IMR-90 (cell line): ENCODE results near the gene EXOC3L2. TPM values are rescaled to one million over a fixed set of nuclear protein-coding genes. Genes with fewer than 3 reads are reported as not detected.

Source experiments
- ATAC-seq: fragments of 200-7000 bp; cut with Tn5 transposase; 2 replicates; pipeline ENCODE4 v1.9.1; 2020; ENCODE audit warnings: low read depth, mild to moderate bottlenecking, moderate library complexity
- BruUV-seq: library from RNA; stranded (reverse); fragments of 400-500 nt; replicated peaks from 2 replicates; lab custom pipeline; 2021; lab: Mats Ljungman, UMichigan
- CTCF ChIA-PET: fragments of 300-600 bp; formaldehyde crosslinking; extraction: SDS; loops from one replicate; lab custom pipeline; 2021; ENCODE audit warnings: antibody characterized with exemption; lab: Yijun Ruan, JAX
- POLR2A ChIA-PET: fragments of 300-600 bp; sonication (Branson Sonifier 250); formaldehyde crosslinking; loops from one replicate; lab custom pipeline; 2022; ENCODE audit warnings: antibody characterized with exemption; ENCODE audit not compliant: unreplicated experiment; lab: Charles Lee
- DNase-seq: peaks from one replicate; pipeline ENCODE4 v3.0.0; 2013
- H2AFZ ChIP-seq: replicated peaks from 2 replicates; pipeline ENCODE3; 2013; ENCODE audit warnings: low read length, mild to moderate bottlenecking; ENCODE audit not compliant: poor library complexity
- H2AK5ac ChIP-seq: 2 replicates; pipeline ENCODE4 v1.6.1; 2013; ENCODE audit warnings: low read depth, low read length, inconsistent platforms
- H2AK9ac ChIP-seq: replicated peaks from 2 replicates; pipeline ENCODE3; 2013; ENCODE audit warnings: mild to moderate bottlenecking, low read depth, low read length, moderate library complexity; ENCODE audit not compliant: poor library complexity
- H2BK120ac ChIP-seq: 2 replicates; pipeline ENCODE4 v1.6.1; 2013; ENCODE audit warnings: low read depth, low read length, inconsistent platforms
- H2BK15ac ChIP-seq: 3 replicates; pipeline ENCODE4 v1.6.1; 2013; ENCODE audit warnings: low read depth, low read length, inconsistent platforms
- H2BK20ac ChIP-seq: 2 replicates; pipeline ENCODE4 v1.6.1; 2013; ENCODE audit warnings: low read depth, mild to moderate bottlenecking, inconsistent platforms, low read length, moderate library complexity
- H2BK5ac ChIP-seq: 2 replicates; pipeline ENCODE4 v1.6.1; 2013; ENCODE audit warnings: mild to moderate bottlenecking, low read depth, low read length, inconsistent platforms; ENCODE audit not compliant: poor library complexity, severe bottlenecking
- H3K14ac ChIP-seq: replicated peaks from 2 replicates; pipeline ENCODE4 v1.6.1; 2013; ENCODE audit warnings: low read depth, low read length, inconsistent platforms
- H3K18ac ChIP-seq: 2 replicates; pipeline ENCODE4 v1.6.1; 2013; ENCODE audit warnings: low read depth, low read length, control low read depth
- H3K23ac ChIP-seq: 2 replicates; pipeline ENCODE4 v1.6.1; 2013; ENCODE audit warnings: low read depth, low read length, inconsistent platforms
- H3K27ac ChIP-seq: 2 replicates; pipeline ENCODE4 v1.5.1; 2013; ENCODE audit warnings: mild to moderate bottlenecking, control low read depth, low read length; ENCODE audit not compliant: insufficient read depth
- H3K27me3 ChIP-seq: 2 replicates; pipeline ENCODE4 v1.6.1; 2013; ENCODE audit warnings: low read length; ENCODE audit not compliant: control insufficient read depth, insufficient read depth
- H3K36me3 ChIP-seq: 2 replicates; pipeline ENCODE4 v1.6.1; 2013; ENCODE audit warnings: low read length, mixed read lengths; ENCODE audit not compliant: control insufficient read depth, insufficient read depth
- H3K4ac ChIP-seq: 2 replicates; pipeline ENCODE4 v1.6.1; 2013; ENCODE audit warnings: low read depth, low read length, inconsistent platforms
- H3K4me1 ChIP-seq: 2 replicates; pipeline ENCODE4 v1.6.1; 2013; ENCODE audit warnings: low read length, mixed read lengths; ENCODE audit not compliant: control insufficient read depth, insufficient read depth
- H3K4me2 ChIP-seq: 2 replicates; pipeline ENCODE4 v1.6.1; 2013; ENCODE audit warnings: low read depth, mild to moderate bottlenecking, control low read depth, low read length, moderate library complexity
- H3K4me3 ChIP-seq: 2 replicates; pipeline ENCODE4 v1.5.1; 2013; ENCODE audit warnings: low read depth, mild to moderate bottlenecking, control low read depth, low read length, moderate library complexity; ENCODE audit not compliant: insufficient read depth
- H3K56ac ChIP-seq: 2 replicates; pipeline ENCODE4 v1.6.1; 2013; ENCODE audit warnings: low read length, inconsistent platforms; ENCODE audit not compliant: insufficient read depth; ENCODE audit errors: extremely low read depth
- H3K79me1 ChIP-seq, 2 experiments: 2 replicates each; pipeline ENCODE4 v1.6.1; 2013; ENCODE audit warnings: low read length in 2 of 2, inconsistent platforms in 1 of 2, low read depth in 1 of 2
- H3K9ac ChIP-seq: 2 replicates; pipeline ENCODE4 v1.6.1; 2013; ENCODE audit warnings: low read depth, low read length, control low read depth
- H3K9me1 ChIP-seq: 2 replicates; pipeline ENCODE4 v1.6.1; 2013; ENCODE audit warnings: low read length, inconsistent platforms; ENCODE audit not compliant: insufficient read depth
- H3K9me3 ChIP-seq: 2 replicates; pipeline ENCODE4 v1.6.1; 2013; ENCODE audit warnings: low read length; ENCODE audit not compliant: control insufficient read depth, insufficient read depth
- H4K20me1 ChIP-seq: 2 replicates; pipeline ENCODE4 v1.6.1; 2013; ENCODE audit warnings: low read length, inconsistent platforms; ENCODE audit not compliant: insufficient read depth
- H4K5ac ChIP-seq: 2 replicates; pipeline ENCODE4 v1.6.1; 2013; ENCODE audit warnings: mild to moderate bottlenecking, low read depth, low read length, control low read depth
- H4K8ac ChIP-seq, 2 experiments: 2 replicates each; pipeline ENCODE4 v1.6.1; 2013; ENCODE audit warnings: low read depth in 2 of 2, low read length in 2 of 2, control low read depth in 1 of 2, inconsistent platforms in 1 of 2
- H4K91ac ChIP-seq: 2 replicates; pipeline ENCODE4 v1.6.1; 2013; ENCODE audit warnings: low read depth, low read length, inconsistent platforms; ENCODE audit not compliant: insufficient read depth
- CEBPB ChIP-seq: IDR thresholded peaks from 2 replicates; pipeline ENCODE4 v1.6.1; 2012; ENCODE audit warnings: low read depth, low read length, improper control_type of control experiment
- CTCF ChIP-seq: conservative IDR thresholded peaks from 2 replicates; pipeline ENCODE4 v1.5.1; 2012; ENCODE audit warnings: mild to moderate bottlenecking, low read depth, low read length, improper control_type of control experiment
- MAZ ChIP-seq: IDR thresholded peaks from 2 replicates; pipeline ENCODE4 v1.6.1; 2012; ENCODE audit warnings: low read depth, mild to moderate bottlenecking, low read length, improper control_type of control experiment, moderate library complexity, borderline replicate concordance
- MXI1 ChIP-seq: IDR thresholded peaks from 2 replicates; pipeline ENCODE4 v1.6.1; 2012; ENCODE audit warnings: low read depth, mild to moderate bottlenecking, low read length, moderate library complexity, borderline replicate concordance
- NFE2L2 ChIP-seq: fragments of 150-350 bp; IDR thresholded peaks from 2 replicates; pipeline ENCODE4 v1.6.1; 2016; ENCODE audit warnings: low read depth, mild to moderate bottlenecking, low read length
- RAD21 ChIP-seq: IDR thresholded peaks from 2 replicates; pipeline ENCODE4 v1.6.1; 2012; ENCODE audit warnings: low read length, improper control_type of control experiment
- SMC3 ChIP-seq: fragments of 150-350 bp; IDR thresholded peaks from 2 replicates; pipeline ENCODE4 v1.6.1; 2016; ENCODE audit warnings: low read depth, mild to moderate bottlenecking, antibody characterized with exemption, low read length, moderate library complexity
- USF2 ChIP-seq: fragments of 150-350 bp; IDR thresholded peaks from 2 replicates; pipeline ENCODE4 v1.6.1; 2017; ENCODE audit warnings: mild to moderate bottlenecking, antibody characterized with exemption, low read length, low read depth
- WGBS, 2 experiments: methylation state at CpG; one replicate each; pipeline versions ENCODE4 v1.1.5 to v1.1.7; 2013; ENCODE audit warnings: missing lambda C conversion rate in 2 of 2; ENCODE audit not compliant: insufficient read length in 1 of 2; ENCODE audit errors: extremely low coverage in 2 of 2; 5-methylcytosine and 5-hydroxymethylcytosine counted together
- dilution Hi-C: fragments of 300-500 bp; cut with HindIII; formaldehyde crosslinking; loops from one replicate; pipeline ENCODE4 v1.14.3; 2018; ENCODE audit warnings: low sequenced_read_pairs; ENCODE audit not compliant: unreplicated experiment
- in situ Hi-C: fragments of 300-500 bp; cut with MboI; formaldehyde crosslinking; loops from 3 replicates; pipeline ENCODE4 v1.14.3; 2019; ENCODE audit warnings: low sequenced_read_pairs, inconsistent platforms, mixed read lengths
- intact Hi-C: fragments of 100-400 bp; cut with micrococcal nuclease; formaldehyde crosslinking; loops from 2 replicates; pipeline ENCODE4 v1.10.0; 2022
- polyA plus RNA-seq, 3 experiments: library from polyadenylated mRNA; depleted of rRNA; stranded (reverse); fragments of >200 nt; gene quantifications; 2 replicates each; pipeline ENCODE4 v1.2.3, GENCODE V29; 2012; ENCODE audit warnings: low replicate concordance in 1 of 3
- total RNA-seq: library from RNA; depleted of rRNA; stranded (reverse); fragments of >200 nt; gene quantifications from 2 replicates; pipeline ENCODE4 v1.2.3, GENCODE V29; 2012

Gene EXOC3L2
- total and polyA plus RNA-seq, 2 of the 4 experiments (the other 2 are of a cell fraction): 0.03 TPM; not detected in 1

- Histone ChIP-seq H4K8ac (no peak overlapping the region), H3K4me2 (no peak overlapping the region), H2AK5ac (no peak overlapping the region), H3K56ac (no peak overlapping the region), H4K91ac (no peak overlapping the region), H2AK9ac (no peak overlapping the region), H2AFZ (no peak overlapping the region), H3K4me1 (peaks cover 3% of the 10 kb centered on the region; the same call in 1 of the 2 replicates), H3K9ac (no peak overlapping the region), H3K4me3 (no peak overlapping the region), H4K20me1 (no peaks in the 10 kb centered on the region), H3K79me1 (no peaks in the 10 kb centered on the region), H3K18ac (no peak overlapping the region), H3K23ac (no peak overlapping the region), H3K9me1 (no peaks in the 10 kb centered on the region), H3K4ac (no peak overlapping the region), H3K27me3 (peaks cover 50% of the 10 kb centered on the region), H4K5ac (no peak overlapping the region), H3K36me3 (no peaks in the 10 kb centered on the region), H2BK5ac (no peak overlapping the region), H3K27ac (no peak overlapping the region), H2BK20ac (no peak overlapping the region), H3K14ac (no peak overlapping the region), H2BK120ac (no peak overlapping the region), H2BK15ac (no peak overlapping the region), H3K9me3 (no peaks in the 10 kb centered on the region)
- TF ChIP-seq RAD21 (no peak), USF2 (no peak), MAZ (no peak), MXI1 (no peak), CEBPB (no peak), SMC3 (no peak), NFE2L2 (no peak), CTCF (no peak)
- POLR2A ChIA-PET: no interaction called here
- DNase-seq (no peak), ATAC-seq (no peak)
- BruUV-seq: no TSS peak
- WGBS, 2 experiments: 66% methylated on average over 11 of the region's 23 CpGs; no CpG with 5 or more reads in 1 of the 2 experiments
- in situ Hi-C loops: no loop called here
- CTCF ChIA-PET: no interaction called here
- intact Hi-C loops: no loop called here
- dilution Hi-C loops: no loop called here
Measured at GRCh38 chr19:45213031-45213430, 32.2 kb downstream of the EXOC3L2 start.
